Measurements from ENCODE around the gene ADAMTS12. TPM values are rescaled to one million over a fixed set of nuclear protein-coding genes. Genes with fewer than 3 reads are reported as not detected.

ADAMTS12 gene
- total RNA-seq, 1 experiment from 2014 or later, result 0.15 TPM

- Histone ChIP-seq H3K4me3 (ENCODE audit: low read depth in 2 of 2, low read length in 2 of 2) (no peak overlapping the region), H3K4me1 (ENCODE audit: control insufficient read depth, insufficient read depth, low read length) (no peaks in the 10 kb centered on the region), H3K27me3 (ENCODE audit: control insufficient read depth, insufficient read depth, low read length) (no peaks in the 10 kb centered on the region; the same call in 1 of the 2 replicates), H3K9me3 (ENCODE audit: control insufficient read depth, insufficient read depth, low read depth, low read length) (no peaks in the 10 kb centered on the region), H3K27ac (ENCODE audit: low read length) (no peak overlapping the region), H3K36me3 (ENCODE audit: control insufficient read depth, insufficient read depth, low read length) (no peaks in the 10 kb centered on the region)
- intact Hi-C loops (cut with micrococcal nuclease; ENCODE audit: unreplicated experiment), result no loop called here
- in situ Hi-C loops (cut with HindIII; ENCODE audit: low pct_unique_long_range_greater_than_20kb, low sequenced_read_pairs), result no loop called here
- no peak for ATAC-seq
- ChIA-PET CTCF (no interaction called here), POLR2A (no interaction called here)
- no TSS peak for BruUV-seq (replicated peaks)
- no peak for TF ChIP-seq SIN3A (IDR thresholded peaks at IDR 0.05; ENCODE audit: borderline replicate concordance, insufficient read depth, low read depth, low read length)
- no peak for TF ChIP-seq POLR2AphosphoS5 (IDR thresholded peaks at IDR 0.05; ENCODE audit: low read depth, low read length)
- TF ChIP-seq TCF7L2 (IDR thresholded peaks at IDR 0.05; ENCODE audit: low read depth, low read length), result no peak
- no peak for TF ChIP-seq CTCF (IDR thresholded peaks at IDR 0.05)
- no peak for TF ChIP-seq REST (IDR thresholded peaks at IDR 0.05; ENCODE audit: insufficient read depth in 1 of 2, low read depth in 2 of 2, low read length in 1 of 2)
- DNase-seq (ENCODE audit: low read depth, low spot score), result no peak
Observed at GRCh38 chr5:33639474-33639873, 252.3 kb downstream of the ADAMTS12 start.

GRCh38 chr5:33637011-33637410 lies 254.8 kb downstream of the ADAMTS12 start:
- intact Hi-C loops (cut with micrococcal nuclease; ENCODE audit: unreplicated experiment) (no loop called here), in situ Hi-C loops (cut with HindIII; ENCODE audit: low pct_unique_long_range_greater_than_20kb, low sequenced_read_pairs) (no loop called here)
- CTCF ChIA-PET, result no interaction called here
- Histone ChIP-seq H3K9me3 (ENCODE audit: control insufficient read depth, insufficient read depth, low read depth, low read length) (no peaks in the 10 kb centered on the region), H3K27ac (ENCODE audit: low read length) (no peak overlapping the region), H3K4me1 (ENCODE audit: control insufficient read depth, insufficient read depth, low read length) (no peaks in the 10 kb centered on the region), H3K27me3 (ENCODE audit: control insufficient read depth, insufficient read depth, low read length) (no peaks in the 10 kb centered on the region; the same call in 1 of the 2 replicates), H3K4me3 (ENCODE audit: low read depth in 2 of 2, low read length in 2 of 2) (no peak overlapping the region), H3K36me3 (ENCODE audit: control insufficient read depth, insufficient read depth, low read length) (no peaks in the 10 kb centered on the region)
- TF ChIP-seq SIN3A (IDR thresholded peaks at IDR 0.05; ENCODE audit: borderline replicate concordance, insufficient read depth, low read depth, low read length) (no peak), CTCF (IDR thresholded peaks at IDR 0.05) (no peak), POLR2AphosphoS5 (IDR thresholded peaks at IDR 0.05; ENCODE audit: low read depth, low read length) (no peak), TCF7L2 (IDR thresholded peaks at IDR 0.05; ENCODE audit: low read depth, low read length) (no peak), REST (IDR thresholded peaks at IDR 0.05; ENCODE audit: insufficient read depth in 1 of 2, low read depth in 2 of 2, low read length in 1 of 2) (no peak)
- DNase-seq (ENCODE audit: low read depth, low spot score) (no peak), ATAC-seq (no peak)
- BruUV-seq (replicated peaks), result no TSS peak
- POLR2A ChIA-PET, result no interaction called here
